Uterus (tissue), 4 donors: ENCODE measurements around the gene CMC1. TPM values are rescaled to one million over a fixed set of nuclear protein-coding genes. Genes with fewer than 3 reads are reported as not detected.

Source experiments
- DNase-seq, 2 donors: peaks; one replicate each; pipeline ENCODE4 v3.0.0-alpha.2; 2019 to 2020
- H3K27ac ChIP-seq, 2 donors: fragments of 200-600 bp; sonication (generic); 1 replicate in 1 of 2; 2 replicates in 1 of 2; pipeline ENCODE4 v1.5.1; 2016 to 2018
- H3K27me3 ChIP-seq, 2 donors: fragments of 200-600 bp; sonication (generic); one replicate each; pipeline ENCODE4 v1.5.1; 2018 to 2019; ENCODE audit warnings: control low read depth in 1 of 2
- H3K36me3 ChIP-seq, 2 donors: fragments of 200-600 bp; sonication (generic); one replicate each; pipeline ENCODE4 v1.5.1; 2019; ENCODE audit warnings: control low read depth in 1 of 2
- H3K4me1 ChIP-seq, 2 donors: fragments of 200-600 bp; sonication (generic); one replicate each; pipeline ENCODE4 v1.5.1; 2018 to 2019; ENCODE audit warnings: control low read depth in 1 of 2
- H3K4me3 ChIP-seq, 2 donors: fragments of 200-600 bp; sonication (generic); 1 replicate in 1 of 2; 2 replicates in 1 of 2; pipeline ENCODE4 v1.5.1; 2018 to 2019; ENCODE audit warnings: mild to moderate bottlenecking in 1 of 2
- H3K9me3 ChIP-seq, 2 donors: fragments of 200-600 bp; sonication (generic); one replicate each; pipeline ENCODE4 v1.5.1; 2019; ENCODE audit warnings: control low read depth in 1 of 2
- CTCF ChIP-seq, 4 experiments: fragments of 200-600 bp in 2 of 4; fragments of 450-650 bp in 2 of 4; sonication (generic) in 2 of 4; IDR thresholded peaks; one replicate each; pipeline ENCODE4 v1.5.1; 2016 to 2019; ENCODE audit warnings: antibody characterized with exemption in 4 of 4, mild to moderate bottlenecking in 2 of 4, moderate library complexity in 1 of 4
- POLR2A ChIP-seq, 2 donors: fragments of 450-650 bp; IDR thresholded peaks; one replicate each; pipeline ENCODE4 v1.6.1; 2016; ENCODE audit warnings: antibody characterized with exemption in 2 of 2, mild to moderate bottlenecking in 1 of 2, moderate library complexity in 1 of 2
- intact Hi-C: fragments of 100-400 bp; cut with DNase I; formaldehyde crosslinking; loops from one replicate; pipeline ENCODE4 v1.15.1; 2023; ENCODE audit warnings: low total_unique reads
- total RNA-seq, 4 donors: library from RNA; depleted of rRNA in 3 of 4; stranded (reverse); fragments of >200 nt in 3 of 4; gene quantifications; one replicate each; pipeline versions ENCODE4 v1.1.0 to v1.2.4, GENCODE V29; 2014 to 2023
- donor health status: DM: yes; HTN: yes; CAD: no.

Gene CMC1
- total RNA-seq, 4 donors from 2014 or later, result 2.0 to 17.8 (median 3.9) TPM

DNA sequence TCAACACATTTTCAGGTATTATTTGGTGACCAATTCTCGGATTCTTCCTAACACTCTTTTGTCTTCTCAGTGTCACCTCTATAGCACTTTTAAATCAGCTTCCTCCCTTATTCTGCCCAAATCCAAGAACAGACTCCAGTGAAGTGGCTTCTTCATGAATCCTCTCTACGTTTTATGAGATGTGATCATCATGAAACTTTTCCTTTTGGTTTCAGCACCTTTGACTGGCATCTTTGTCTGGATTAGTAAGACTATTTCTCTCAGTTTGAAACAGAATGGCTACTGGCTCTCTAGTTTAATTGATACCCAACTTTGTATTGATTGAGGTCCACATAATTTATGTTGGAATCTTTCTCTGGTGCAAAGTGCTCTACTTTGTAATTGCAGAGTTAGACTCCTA is 45.6 kb downstream of the CMC1 start:
- intact Hi-C loops, result no loop called here
- H3K27ac ChIP-seq, result no peak overlapping the region
- no peaks in the 10 kb centered on the region for H3K4me1 ChIP-seq
- no peak for TF ChIP-seq POLR2A (IDR thresholded peaks at IDR 0.05)
- no peak for TF ChIP-seq CTCF (IDR thresholded peaks at IDR 0.05)
- H3K4me3 ChIP-seq, result no peak overlapping the region
- no peaks in the 10 kb centered on the region for H3K36me3 ChIP-seq
- H3K27me3 ChIP-seq, result no peaks in the 10 kb centered on the region
- DNase-seq, result no peak
- H3K9me3 ChIP-seq, result no peaks in the 10 kb centered on the region

GRCh38 chr3:28290863-28291300 is 49.5 kb downstream of the CMC1 start:
- Histone ChIP-seq H3K27me3 (no peaks in the 10 kb centered on the region), H3K27ac (no peak overlapping the region), H3K4me3 (no peak overlapping the region), H3K36me3 (no peaks in the 10 kb centered on the region), H3K4me1 (no peaks in the 10 kb centered on the region), H3K9me3 (no peaks in the 10 kb centered on the region)
- DNase-seq, result no peak
- intact Hi-C loops, result no loop called here
- TF ChIP-seq CTCF (IDR thresholded peaks at IDR 0.05), result no peak
- TF ChIP-seq POLR2A (IDR thresholded peaks at IDR 0.05), result no peak

DNA sequence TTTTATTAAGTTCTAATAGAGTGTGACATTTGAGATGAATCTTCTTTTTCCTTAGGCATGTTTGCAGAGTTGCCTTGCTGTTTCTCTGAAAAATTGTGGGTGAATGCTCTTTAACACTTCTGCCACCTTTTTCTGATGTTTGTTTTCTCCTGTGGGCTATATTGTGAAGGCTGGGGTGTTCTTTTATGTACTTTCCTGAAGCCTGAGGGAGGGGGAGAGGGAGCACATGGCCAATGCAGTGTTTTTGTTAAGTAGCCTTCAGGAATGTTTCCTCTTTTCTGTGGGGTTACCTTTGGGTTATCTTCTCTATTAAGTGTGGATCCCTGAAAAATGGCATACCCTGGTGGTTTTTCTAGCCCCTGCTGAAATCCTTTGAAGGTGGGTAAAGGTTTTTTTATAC is 50.2 kb downstream of the CMC1 start:
- TF ChIP-seq CTCF (IDR thresholded peaks at IDR 0.05) (no peak), POLR2A (IDR thresholded peaks at IDR 0.05) (no peak)
- intact Hi-C loops, result no loop called here
- H3K36me3 ChIP-seq, result peaks cover 0 to 4% of the 10 kb centered on the region in 2 donors
- no peak overlapping the region for H3K27ac ChIP-seq
- H3K4me1 ChIP-seq, result peaks cover 0 to 5% of the 10 kb centered on the region in 2 donors
- no peaks in the 10 kb centered on the region for H3K27me3 ChIP-seq
- H3K4me3 ChIP-seq, result no peak overlapping the region
- H3K9me3 ChIP-seq, result no peaks in the 10 kb centered on the region
- DNase-seq, result no peak

- DNase-seq, result no peak
- Histone ChIP-seq H3K4me3 (no peak overlapping the region), H3K27ac (no peak overlapping the region), H3K9me3 (no peaks in the 10 kb centered on the region), H3K36me3 (peaks cover 0 to 4% of the 10 kb centered on the region in 2 donors), H3K27me3 (no peaks in the 10 kb centered on the region), H3K4me1 (peaks cover 0 to 5% of the 10 kb centered on the region in 2 donors)
- intact Hi-C loops, result no loop called here
- TF ChIP-seq POLR2A (IDR thresholded peaks at IDR 0.05) (no peak), CTCF (IDR thresholded peaks at IDR 0.05) (no peak)
These were observed 51.2 kb downstream of the CMC1 start for GRCh38 chr3:28292622-28293021.

DNA sequence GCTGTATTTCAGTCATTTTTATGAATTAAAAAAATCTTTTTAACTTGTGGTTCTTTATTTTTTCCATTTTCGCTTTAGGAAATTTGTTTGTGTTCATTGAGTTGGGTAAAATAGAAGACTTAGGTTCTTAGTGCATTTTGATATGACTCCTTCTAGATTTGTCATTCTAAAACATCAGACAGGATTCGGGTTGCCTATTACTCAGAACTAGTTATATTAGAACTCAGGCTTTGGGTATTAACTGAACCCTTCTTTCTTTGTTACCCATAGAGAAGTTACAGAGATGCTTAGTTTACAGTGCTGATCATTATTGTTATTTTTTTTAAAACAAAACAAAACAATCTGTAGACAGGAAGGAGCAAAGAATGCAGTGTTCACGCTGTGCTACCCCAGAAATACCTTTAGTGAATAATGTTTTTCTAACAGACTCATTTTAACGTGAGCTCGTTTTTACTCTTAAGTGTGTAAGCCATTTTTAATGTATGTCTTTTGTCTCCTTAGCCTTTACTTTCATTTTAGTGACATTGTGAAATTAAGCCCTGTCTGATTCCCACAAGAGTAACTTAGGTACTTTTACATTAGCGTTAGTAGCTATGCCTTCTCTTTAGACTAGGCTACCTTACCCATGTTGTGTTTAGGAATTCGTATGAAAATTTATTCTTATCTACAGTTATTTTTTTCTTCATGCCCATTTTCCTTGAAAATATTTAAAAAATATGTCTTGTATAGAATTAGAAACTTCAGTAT is 53.4 kb downstream of the CMC1 start:
- H3K4me1 ChIP-seq, result peaks cover 0 to 5% of the 10 kb centered on the region in 2 donors
- TF ChIP-seq POLR2A (IDR thresholded peaks at IDR 0.05) (no peak), CTCF (IDR thresholded peaks at IDR 0.05) (no peak)
- intact Hi-C loops, result no loop called here
- no peak overlapping the region for H3K27ac ChIP-seq
- H3K4me3 ChIP-seq, result no peak overlapping the region
- DNase-seq, result no peak
- H3K9me3 ChIP-seq, result no peaks in the 10 kb centered on the region
- H3K27me3 ChIP-seq, result no peaks in the 10 kb centered on the region
- peaks cover 0 to 4% of the 10 kb centered on the region in 2 donors for H3K36me3 ChIP-seq
